ENCODE results near the gene FXYD6. TPM values are rescaled to one million over a fixed set of nuclear protein-coding genes. Genes with fewer than 3 reads are reported as not detected.

Gene FXYD6
- total and polyA plus RNA-seq, 9 of the 15 experiments (the other 6 are each of a cell fraction or from before 2014, with no cell fraction given), result 0.07 to 0.35 TPM; not detected in 7

- no peak overlapping the region for H3K4me3 ChIP-seq
- FAIRE-seq (no peak), DNase-seq (ENCODE audit: extremely low read depth in 1 of 4, low spot score in 3 of 4) (no peak), ATAC-seq (no peak)
- no peaks in the 10 kb centered on the region for H3K9me3 ChIP-seq (replicated peaks; ENCODE audit: control insufficient read depth, insufficient read depth, low read depth, low read length)
- H3K36me3 ChIP-seq (ENCODE audit: control insufficient read depth, insufficient read depth, low read length), result no peaks in the 10 kb centered on the region
- CTCF ChIA-PET (ENCODE audit: low intra/inter-chr PET ratio), result no interaction called here
- no peaks in the 10 kb centered on the region for H3K79me2 ChIP-seq (ENCODE audit: control insufficient read depth, insufficient read depth, low read length)
- WGBS (ENCODE audit: insufficient coverage, low coverage, missing lambda C conversion rate), result 0% methylated on average over 3 of the region's 3 CpGs
- intact Hi-C loops (cut with micrococcal nuclease), result no loop called here
- in situ Hi-C loops (cut with MboI), result no loop called here
- no peak overlapping the region for H3K27ac ChIP-seq (ENCODE audit: extremely low read depth, low read depth, low read length)
- H3K4me1 ChIP-seq (replicated peaks in 1 of 2; ENCODE audit: control insufficient read depth in 2 of 2, insufficient read depth in 2 of 2, low read length in 2 of 2), result peaks cover 0 to 11% of the 10 kb centered on the region in 2 experiments; a peak in 2 of 5 replicates
- peaks cover 69 to 92% of the 10 kb centered on the region in 2 experiments for H3K27me3 ChIP-seq (ENCODE audit: control insufficient read depth in 2 of 2, insufficient read depth in 2 of 2, low read length in 2 of 2)
- POLR2A ChIA-PET, result no interaction called here
- no peak overlapping the region for H2AFZ ChIP-seq (ENCODE audit: low read depth, low read length)
- H3K4me2 ChIP-seq (ENCODE audit: insufficient read depth, low read length), result no peak overlapping the region
- BruUV-seq (replicated peaks), result no TSS peak
- no peaks in the 10 kb centered on the region for H3K9me1 ChIP-seq (ENCODE audit: control insufficient read depth, insufficient read depth, low read length)
- H4K20me1 ChIP-seq (replicated peaks; ENCODE audit: control insufficient read depth, insufficient read depth, low read length), result peaks cover 6% of the 10 kb centered on the region; the same call in 1 of the 2 replicates
- TF ChIP-seq ZSCAN32 (CRISPR knock-in tag; IDR thresholded peaks at IDR 0.05), result no peak
- no peak overlapping the region for H3K9ac ChIP-seq (ENCODE audit: insufficient read depth in 1 of 2, low read depth in 2 of 2, low read length in 2 of 2)
These were observed 2.5 kb upstream of the FXYD6 start for GRCh38 chr11:117878939-117879475.

- H3K9ac ChIP-seq (ENCODE audit: insufficient read depth in 1 of 2, low read depth in 2 of 2, low read length in 2 of 2), result no peak overlapping the region
- peaks cover 11% of the 10 kb centered on the region for H4K20me1 ChIP-seq (replicated peaks; ENCODE audit: control insufficient read depth, insufficient read depth, low read length)
- WGBS (ENCODE audit: insufficient coverage, low coverage, missing lambda C conversion rate), result 2% methylated on average over 6 of the region's 6 CpGs
- no peak overlapping the region for H2AFZ ChIP-seq (ENCODE audit: low read depth, low read length)
- DNase-seq (ENCODE audit: extremely low read depth in 1 of 4, low spot score in 3 of 4) (no peak), FAIRE-seq (no peak), ATAC-seq (no peak)
- no peaks in the 10 kb centered on the region for H3K9me3 ChIP-seq (replicated peaks; ENCODE audit: control insufficient read depth, insufficient read depth, low read depth, low read length)
- in situ Hi-C loops (cut with MboI), result no loop called here
- H3K36me3 ChIP-seq (ENCODE audit: control insufficient read depth, insufficient read depth, low read length), result no peaks in the 10 kb centered on the region
- BruUV-seq (replicated peaks), result no TSS peak
- ChIA-PET CTCF (ENCODE audit: low intra/inter-chr PET ratio) (no interaction called here), POLR2A (no interaction called here)
- no peaks in the 10 kb centered on the region for H3K9me1 ChIP-seq (ENCODE audit: control insufficient read depth, insufficient read depth, low read length)
- H3K27me3 ChIP-seq (ENCODE audit: control insufficient read depth in 2 of 2, insufficient read depth in 2 of 2, low read length in 2 of 2), result peaks cover 74 to 93% of the 10 kb centered on the region in 2 experiments
- no peak overlapping the region for H3K27ac ChIP-seq (ENCODE audit: extremely low read depth, low read depth, low read length)
- no peak overlapping the region for H3K4me3 ChIP-seq
- no peaks in the 10 kb centered on the region for H3K79me2 ChIP-seq (ENCODE audit: control insufficient read depth, insufficient read depth, low read length)
- intact Hi-C loops (cut with micrococcal nuclease), result no loop called here
- peaks cover 0 to 11% of the 10 kb centered on the region in 2 experiments; a peak in 2 of 5 replicates for H3K4me1 ChIP-seq (replicated peaks in 1 of 2; ENCODE audit: control insufficient read depth in 2 of 2, insufficient read depth in 2 of 2, low read length in 2 of 2)
- H3K4me2 ChIP-seq (ENCODE audit: insufficient read depth, low read length), result no peak overlapping the region
- TF ChIP-seq TSHZ1 (CRISPR knock-in tag; IDR thresholded peaks at IDR 0.05), result no peak
- TF ChIP-seq NFYB (IDR thresholded peaks at IDR 0.05; ENCODE audit: extremely low read depth, insufficient read length), result no peak
- TF ChIP-seq ERF (CRISPR knock-in tag; IDR thresholded peaks at IDR 0.05), result no peak
- TF ChIP-seq IRF1 (CRISPR knock-in tag; IDR thresholded peaks at IDR 0.05; ENCODE audit: borderline replicate concordance), result no peak
- TF ChIP-seq RFX7 (CRISPR knock-in tag; IDR thresholded peaks at IDR 0.05), result no peak
- TF ChIP-seq ZNF696 (CRISPR knock-in tag; conservative IDR thresholded peaks at IDR 0.05), result no peak
- TF ChIP-seq TOE1 (IDR thresholded peaks at IDR 0.05; ENCODE audit: borderline replicate concordance), result no peak
- TF ChIP-seq TOE1 (CRISPR knock-in tag; IDR thresholded peaks at IDR 0.05; ENCODE audit: borderline replicate concordance, low read depth), result no peak
- TF ChIP-seq TAF1 (IDR thresholded peaks at IDR 0.05; ENCODE audit: control insufficient read depth, extremely low read depth, insufficient read depth, low read length, severe bottlenecking), result no peak
- TF ChIP-seq ZNF124 (CRISPR knock-in tag; IDR thresholded peaks at IDR 0.05), result no peak
These were observed 2.0 kb upstream of the FXYD6 start for GRCh38 chr11:117878314-117878938.

Measured in K562 (cell line).